H1 (cell line): ENCODE measurements around the gene SUGP1. TPM values are rescaled to one million over a fixed set of nuclear protein-coding genes. Genes with fewer than 3 reads are reported as not detected.

Experiments used
- CTCF ChIA-PET: fragments of 300-600 bp; sonication (Branson Sonifier 250); formaldehyde crosslinking; loops from one replicate; lab custom pipeline; 2021; ENCODE audit not compliant: partially characterized antibody; lab: Charles Lee
- POLR2A ChIA-PET: fragments of 300-600 bp; sonication (Branson Sonifier 250); formaldehyde crosslinking; loops from one replicate; lab custom pipeline; 2021; ENCODE audit warnings: inconsistent platforms; ENCODE audit not compliant: partially characterized antibody; lab: Charles Lee
- DNase-seq, 2 experiments: peaks; one replicate each; pipeline versions ENCODE4 v3.0.0 to v3.0.0-alpha.2; 2010 to 2022; ENCODE audit warnings: low spot score in 2 of 2, low read depth in 1 of 2, mixed read lengths in 1 of 2
- FAIRE-seq: peaks from 2 replicates; lab custom pipeline; 2011; peaks lifted over from hg19 to GRCh38; lab: Jason Lieb, UNC
- H2AFZ ChIP-seq: 2 replicates; pipeline ENCODE4 v1.8.1; 2012; ENCODE audit warnings: low read length, inconsistent platforms
- H2AK5ac ChIP-seq: 2 replicates; pipeline ENCODE4 v1.6.1; 2013; ENCODE audit warnings: low read depth, low read length
- H2BK120ac ChIP-seq: replicated peaks from 2 replicates; pipeline ENCODE3; 2013; ENCODE audit warnings: low read depth, low read length, inconsistent platforms
- H2BK12ac ChIP-seq: 2 replicates; pipeline ENCODE4 v1.6.1; 2013; ENCODE audit warnings: low read depth, low read length
- H2BK15ac ChIP-seq: 2 replicates; pipeline ENCODE4 v1.6.1; 2013; ENCODE audit warnings: low read length
- H2BK20ac ChIP-seq: 2 replicates; pipeline ENCODE4 v1.6.1; 2013; ENCODE audit warnings: low read length
- H2BK5ac ChIP-seq: 2 replicates; pipeline ENCODE4 v1.6.1; 2013; ENCODE audit warnings: low read depth, low read length
- H3K14ac ChIP-seq: 2 replicates; pipeline ENCODE4 v1.6.1; 2013; ENCODE audit warnings: inconsistent platforms; ENCODE audit not compliant: insufficient read length
- H3K18ac ChIP-seq: 2 replicates; pipeline ENCODE4 v1.6.1; 2013; ENCODE audit warnings: low read length; ENCODE audit errors: extremely low read depth
- H3K23ac ChIP-seq: 2 replicates; pipeline ENCODE4 v1.6.1; 2013; ENCODE audit warnings: inconsistent platforms; ENCODE audit not compliant: insufficient read length
- H3K23me2 ChIP-seq: 2 replicates; pipeline ENCODE4 v1.6.1; 2013; ENCODE audit warnings: low read depth, low read length
- H3K27ac ChIP-seq: 2 replicates; pipeline ENCODE4 v1.6.1; 2011; ENCODE audit warnings: low read depth, low read length, inconsistent platforms
- H3K27me3 ChIP-seq, 4 experiments: replicated peaks in 1 of 4; 1 replicate in 1 of 4; 2 replicates in 3 of 4; pipeline versions ENCODE4 v1.6.1 to v1.8.1; 2011 to 2013; ENCODE audit warnings: low read length in 3 of 4, mild to moderate bottlenecking in 3 of 4, inconsistent platforms in 2 of 4, mixed read lengths in 2 of 4, moderate library complexity in 1 of 4; ENCODE audit not compliant: control insufficient read depth in 3 of 4, insufficient read depth in 3 of 4; ENCODE audit errors: extremely low read depth in 1 of 4
- H3K36me3 ChIP-seq, 4 experiments: 2 replicates each; pipeline versions ENCODE4 v1.6.1 to v1.8.1; 2011 to 2013; ENCODE audit warnings: mild to moderate bottlenecking in 4 of 4, low read length in 3 of 4, moderate library complexity in 2 of 4, control low read depth in 1 of 4, inconsistent platforms in 1 of 4; ENCODE audit not compliant: insufficient read depth in 4 of 4, control insufficient read depth in 2 of 4
- H3K4ac ChIP-seq: replicated peaks from 2 replicates; pipeline ENCODE3; 2013; ENCODE audit warnings: low read length, low read depth, mixed read lengths, inconsistent platforms; ENCODE audit not compliant: insufficient read length
- H3K4me1 ChIP-seq, 4 experiments: replicated peaks in 1 of 4; 1 replicate in 1 of 4; 2 replicates in 3 of 4; pipeline versions ENCODE4 v1.6.1 to v1.8.1; 2011 to 2013; ENCODE audit warnings: low read length in 3 of 4, inconsistent platforms in 2 of 4, mixed read lengths in 1 of 4; ENCODE audit not compliant: insufficient read depth in 4 of 4, control insufficient read depth in 3 of 4
- H3K4me2 ChIP-seq, 2 experiments: 2 replicates each; pipeline versions ENCODE4 v1.6.1 to v1.8.1; 2011 to 2013; ENCODE audit warnings: low read depth in 2 of 2, low read length in 2 of 2, control low read depth in 1 of 2, inconsistent platforms in 1 of 2, mild to moderate bottlenecking in 1 of 2; ENCODE audit not compliant: insufficient read depth in 1 of 2
- H3K4me3 ChIP-seq, 4 experiments: fragments of 200-600, 300-600 bp in 1 of 4; sonication (generic), shearing (Covaris generic), sonication (Bioruptor Twin) in 1 of 4; 2 replicates each; pipeline versions ENCODE4 v1.5.1 to v1.8.1; 2011 to 2016; ENCODE audit warnings: low read length in 4 of 4, low read depth in 3 of 4, control low read depth in 2 of 4, inconsistent platforms in 2 of 4, mild to moderate bottlenecking in 2 of 4, mixed read lengths in 1 of 4, moderate library complexity in 1 of 4; ENCODE audit not compliant: insufficient read depth in 2 of 4; ENCODE audit errors: extremely low read depth in 1 of 4
- H3K56ac ChIP-seq: replicated peaks from 2 replicates; pipeline ENCODE3; 2013; ENCODE audit warnings: low read depth, mild to moderate bottlenecking, mixed read lengths, low read length, inconsistent platforms; ENCODE audit not compliant: insufficient read length
- H3K79me1 ChIP-seq: 2 replicates; pipeline ENCODE4 v1.6.1; 2013; ENCODE audit warnings: low read depth, low read length, control low read depth
- H3K79me2 ChIP-seq, 2 experiments: 2 replicates each; pipeline versions ENCODE4 v1.6.1 to v1.8.1; 2012 to 2013; ENCODE audit warnings: low read length in 2 of 2, mild to moderate bottlenecking in 2 of 2, inconsistent platforms in 1 of 2; ENCODE audit not compliant: insufficient read depth in 2 of 2, control insufficient read depth in 1 of 2
- H3K9ac ChIP-seq, 4 experiments: replicated peaks in 1 of 4; 1 replicate in 1 of 4; 2 replicates in 3 of 4; pipeline versions ENCODE4 v1.6.1 to v1.8.1; 2011 to 2013; ENCODE audit warnings: low read depth in 3 of 4, low read length in 3 of 4, control low read depth in 2 of 4, mild to moderate bottlenecking in 2 of 4, moderate library complexity in 2 of 4, inconsistent platforms in 1 of 4; ENCODE audit errors: extremely low read depth in 1 of 4
- H3K9me3 ChIP-seq, 2 experiments: 2 replicates each; pipeline versions ENCODE4 v1.6.1 to v1.8.1; 2012 to 2013; ENCODE audit warnings: mild to moderate bottlenecking in 2 of 2, moderate library complexity in 2 of 2, control low read depth in 1 of 2, inconsistent platforms in 1 of 2, low read depth in 1 of 2, low read length in 1 of 2, mixed read lengths in 1 of 2; ENCODE audit not compliant: insufficient read depth in 2 of 2
- H4K20me1 ChIP-seq, 2 experiments: replicated peaks in 1 of 2; 2 replicates each; pipeline versions ENCODE3 to v1.8.1; 2011 to 2013; ENCODE audit warnings: inconsistent platforms in 2 of 2, low read length in 2 of 2, mild to moderate bottlenecking in 1 of 2; ENCODE audit not compliant: insufficient read depth in 2 of 2, control insufficient read depth in 1 of 2
- H4K5ac ChIP-seq: 2 replicates; pipeline ENCODE4 v1.6.1; 2013; ENCODE audit warnings: low read length, low read depth, mixed read lengths, inconsistent platforms; ENCODE audit not compliant: insufficient read length
- H4K8ac ChIP-seq: 2 replicates; pipeline ENCODE4 v1.8.0; 2013; ENCODE audit warnings: mild to moderate bottlenecking, moderate library complexity, low read length, inconsistent platforms; ENCODE audit not compliant: insufficient read depth; ENCODE audit errors: extremely low read depth
- H4K91ac ChIP-seq: replicated peaks from 2 replicates; pipeline ENCODE3; 2013; ENCODE audit warnings: low read length, mixed read lengths, inconsistent platforms; ENCODE audit not compliant: insufficient read length
- BACH1 ChIP-seq: IDR thresholded peaks from 2 replicates; pipeline ENCODE4 v1.6.1; 2012; ENCODE audit warnings: low read length, improper control_type of control experiment
- EP300 ChIP-seq, 2 experiments: IDR thresholded peaks; 1 replicate in 1 of 2; 2 replicates in 1 of 2; pipeline ENCODE4 v1.6.1; 2011 to 2012; ENCODE audit warnings: low read depth in 2 of 2, low read length in 2 of 2, mild to moderate bottlenecking in 2 of 2, borderline replicate concordance in 1 of 2, inconsistent platforms in 1 of 2, moderate library complexity in 1 of 2
- GABPA ChIP-seq: IDR thresholded peaks from 2 replicates; pipeline ENCODE4 v1.6.1; 2011; ENCODE audit warnings: mild to moderate bottlenecking, low read length, moderate library complexity, borderline replicate concordance; ENCODE audit not compliant: insufficient read depth
- GTF2F1 ChIP-seq: IDR thresholded peaks from 2 replicates; pipeline ENCODE4 v1.6.1; 2012; ENCODE audit warnings: low read depth, low read length, improper control_type of control experiment, borderline replicate concordance
- KDM5A ChIP-seq: fragments of 200-600 bp; IDR thresholded peaks from 2 replicates; pipeline ENCODE4 v1.7.1; 2012; ENCODE audit warnings: mild to moderate bottlenecking, low read length, inconsistent platforms, mixed read lengths
- RAD21 ChIP-seq, 2 experiments: IDR thresholded peaks in 1 of 2; conservative IDR thresholded peaks in 1 of 2; 2 replicates each; pipeline ENCODE4 v1.6.1; 2011; ENCODE audit warnings: low read depth in 2 of 2, low read length in 2 of 2, improper control_type of control experiment in 1 of 2, inconsistent platforms in 1 of 2, mild to moderate bottlenecking in 1 of 2, moderate library complexity in 1 of 2
- RNF2 ChIP-seq: fragments of 200-900, 300-1000 bp; sonication (generic); IDR thresholded peaks from 2 replicates; pipeline ENCODE4 v1.7.1; 2016; ENCODE audit warnings: borderline replicate concordance, low read depth, mild to moderate bottlenecking, antibody characterized with exemption, low read length; ENCODE audit not compliant: poor library complexity, severe bottlenecking; ENCODE audit errors: missing control alignments
- SP4 ChIP-seq: IDR thresholded peaks from 2 replicates; pipeline ENCODE4 v1.6.1; 2012; ENCODE audit warnings: low read length, inconsistent platforms
- SRF ChIP-seq: IDR thresholded peaks from 2 replicates; pipeline ENCODE4 v1.6.1; 2011; ENCODE audit warnings: mild to moderate bottlenecking, low read depth, low read length, moderate library complexity
- TEAD4 ChIP-seq: IDR thresholded peaks from 2 replicates; pipeline ENCODE4 v1.6.1; 2012; ENCODE audit warnings: low read depth, low read length, inconsistent platforms, mixed read lengths
- WGBS, 2 experiments: shearing (Covaris generic) in 1 of 2; methylation state at CpG; one replicate each; pipeline versions ENCODE4 v1.1.6 to v1.1.7; 2013 to 2015; ENCODE audit warnings: low lambda C conversion rate in 2 of 2, mixed read lengths in 2 of 2, inconsistent platforms in 1 of 2, low coverage in 1 of 2, missing lambda C conversion rate in 1 of 2; ENCODE audit not compliant: insufficient replicate concordance in 2 of 2, insufficient coverage in 1 of 2, insufficient read length in 1 of 2; ENCODE audit errors: extremely low coverage in 1 of 2, missing lambda C conversion rate in 1 of 2; 5-methylcytosine and 5-hydroxymethylcytosine counted together
- polyA plus RNA-seq, 7 experiments: library from polyadenylated mRNA; depleted of rRNA in 3 of 7; stranded (reverse) in 5 of 7; unstranded in 2 of 7; fragments of >200 nt in 5 of 7; fragments of 200-250 nt in 2 of 7; gene quantifications; 1 replicate in 5 of 7; 2 replicates in 1 of 7; 4 replicates in 1 of 7; pipeline versions ENCODE4 v1.2.1 to v1.2.3, GENCODE V29; 2011 to 2013; ENCODE audit warnings: missing spikeins in 2 of 7, mixed read lengths in 2 of 7
- total RNA-seq: library from RNA; stranded (reverse); fragmentation: NEBNext Ultra II Directional; extraction: Animal tissue kit (Norgen Biotek cat#: 25700); gene quantifications from 2 replicates; pipeline ENCODE4 v1.2.1, GENCODE V29; 2021
- TF ChIP-seq, protein P1 (sequence below): IDR thresholded peaks from 2 replicates; pipeline ENCODE4 v1.6.1; 2012; ENCODE audit warnings: low read length, inconsistent platforms

SUGP1 gene
- total and polyA plus RNA-seq, 2 of the 8 experiments (the other 6 are each of a cell fraction or from before 2014, with no cell fraction given), result 38.5 to 65.2 TPM

DNA sequence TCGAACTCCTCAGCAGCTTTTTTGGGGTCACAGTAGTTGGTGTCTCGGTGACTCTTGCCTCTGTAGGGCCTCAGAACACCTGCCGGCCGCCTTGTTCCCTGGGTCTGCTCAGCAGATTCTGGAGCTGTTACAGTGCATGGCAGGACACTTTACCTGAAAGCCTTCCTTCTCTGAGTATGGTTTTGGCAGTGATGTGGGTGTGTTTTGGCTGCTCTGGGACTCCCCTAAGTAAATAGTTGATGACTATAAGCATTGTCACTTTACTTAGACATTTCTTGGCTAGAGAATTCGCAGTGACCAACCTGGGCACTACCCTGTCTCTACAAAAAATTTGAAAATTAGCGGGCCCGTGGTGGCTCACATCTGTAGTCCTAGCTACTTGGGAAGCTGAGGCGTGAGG lies 7.4 kb upstream of the SUGP1 start:
- FAIRE-seq, result no peak
- CTCF ChIA-PET, result interaction anchor here (0.7 to 9.0 kb wide), 2 partner anchors 15 to 241 kb away, joined by 3 to 56 read pairs; no protein-coding TSS in a partner anchor
- POLR2A ChIA-PET, result interaction anchor here (0.8 to 1.8 kb wide), 3 partner anchors 8 to 148 kb away, joined by 3 to 8 read pairs (median 6); no protein-coding TSS in a partner anchor

More for the DNA sequence above, 7.4 kb upstream of the SUGP1 start:
- Histone ChIP-seq H3K56ac (no peak overlapping the region), H3K23me2 (no peaks in the 10 kb centered on the region), H2AFZ (no peak overlapping the region), H3K27me3 (no peaks in the 10 kb centered on the region), H3K9ac (no peak overlapping the region), H3K9me3 (no peaks in the 10 kb centered on the region), H3K27ac (no peak overlapping the region), H3K14ac (no peak overlapping the region), H2BK5ac (no peak overlapping the region), H2BK20ac (no peak overlapping the region), H4K5ac (no peak overlapping the region), H2AK5ac (no peak overlapping the region), H3K79me1 (peaks cover 9% of the 10 kb centered on the region), H3K4me2 (no peak overlapping the region)
- DNase-seq, result no peak
- WGBS, 2 experiments, result 93% methylated on average over 8 of the region's 8 CpGs; no CpG with 5 or more reads in 1 of the 2 experiments
- TF ChIP-seq BACH1 (no peak), RNF2 (no peak), GTF2F1 (no peak), GABPA (no peak), SP4 (no peak), SRF (no peak), KDM5A (no peak), EP300 (IDR thresholded peaks at IDR 0.05; ENCODE audit: borderline replicate concordance in 1 of 2, low read depth in 2 of 2, low read length in 2 of 2) (no peak), TEAD4 (no peak), RAD21 (IDR thresholded peaks at IDR 0.05 in 1 of 2, conservative IDR thresholded peaks at IDR 0.05 in 1 of 2; ENCODE audit: low read depth in 2 of 2, low read length in 2 of 2) (no peak)
- TF ChIP-seq, protein P1, sequence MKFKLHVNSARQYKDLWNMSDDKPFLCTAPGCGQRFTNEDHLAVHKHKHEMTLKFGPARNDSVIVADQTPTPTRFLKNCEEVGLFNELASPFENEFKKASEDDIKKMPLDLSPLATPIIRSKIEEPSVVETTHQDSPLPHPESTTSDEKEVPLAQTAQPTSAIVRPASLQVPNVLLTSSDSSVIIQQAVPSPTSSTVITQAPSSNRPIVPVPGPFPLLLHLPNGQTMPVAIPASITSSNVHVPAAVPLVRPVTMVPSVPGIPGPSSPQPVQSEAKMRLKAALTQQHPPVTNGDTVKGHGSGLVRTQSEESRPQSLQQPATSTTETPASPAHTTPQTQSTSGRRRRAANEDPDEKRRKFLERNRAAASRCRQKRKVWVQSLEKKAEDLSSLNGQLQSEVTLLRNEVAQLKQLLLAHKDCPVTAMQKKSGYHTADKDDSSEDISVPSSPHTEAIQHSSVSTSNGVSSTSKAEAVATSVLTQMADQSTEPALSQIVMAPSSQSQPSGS, result no peak
- TF ChIP-seq, all 59 proteins: peak for 0
- H4K20me1 ChIP-seq, result peaks cover 5 to 16% of the 10 kb centered on the region in 2 experiments
- no peak overlapping the region for H3K4ac ChIP-seq
- no peak overlapping the region for H4K91ac ChIP-seq
- H3K79me2 ChIP-seq, result peaks cover 0 to 33% of the 10 kb centered on the region in 2 experiments; a peak in 2 of 4 replicates
- no peak overlapping the region for H3K4me3 ChIP-seq
- H3K4me1 ChIP-seq, result no peaks in the 10 kb centered on the region
- no peak overlapping the region for H4K8ac ChIP-seq
- no peak overlapping the region for H2BK120ac ChIP-seq
- no peak overlapping the region for H2BK15ac ChIP-seq
- no peak overlapping the region for H3K18ac ChIP-seq
- H3K23ac ChIP-seq, result no peak overlapping the region
- H2BK12ac ChIP-seq, result no peak overlapping the region
- peaks cover 3 to 40% (median 16%) of the 10 kb centered on the region in 4 experiments; a peak in 6 of 8 replicates for H3K36me3 ChIP-seq
